ENCODE results near the gene IWS1. TPM values are rescaled to one million over a fixed set of nuclear protein-coding genes. Genes with fewer than 3 reads are reported as not detected.

IWS1 gene
- total RNA-seq, 1 donor, result 36.6 TPM

- H3K4me3 ChIP-seq (ENCODE audit: insufficient read depth, low read length), result no peak overlapping the region
- H3K27me3 ChIP-seq (ENCODE audit: insufficient read depth, low read length), result no peaks in the 10 kb centered on the region
- no peak for TF ChIP-seq CTCF (IDR thresholded peaks at IDR 0.05; ENCODE audit: extremely low read depth, low read depth, low read length)
- H4K20me1 ChIP-seq (ENCODE audit: insufficient read depth, low read length), result peaks cover 5% of the 10 kb centered on the region
- H3K4me1 ChIP-seq (ENCODE audit: insufficient read depth, low read length), result peaks cover 38% of the 10 kb centered on the region
- peaks cover 27% of the 10 kb centered on the region for H3K36me3 ChIP-seq (ENCODE audit: insufficient read depth, low read length)
- peak overlapping the region; percentile 88 for H3K27ac ChIP-seq (ENCODE audit: low read depth, low read length)
- no peak for DNase-seq (ENCODE audit: insufficient read length, low spot score, missing footprints)
- H2AFZ ChIP-seq (ENCODE audit: low read length), result no peak overlapping the region
- H3K4me2 ChIP-seq (ENCODE audit: insufficient read depth, low read length), result peak overlapping the region; percentile 38
- H3K79me2 ChIP-seq (ENCODE audit: insufficient read depth, low read length), result peaks cover 81% of the 10 kb centered on the region
- no peaks in the 10 kb centered on the region for H3K9me3 ChIP-seq (ENCODE audit: low read depth, low read length)
Measured at GRCh38 chr2:127508023-127508630, 18.2 kb downstream of the IWS1 start.

- Histone ChIP-seq H3K27me3 (ENCODE audit: insufficient read depth, low read length) (no peaks in the 10 kb centered on the region), H3K4me2 (ENCODE audit: insufficient read depth, low read length) (no peak overlapping the region), H4K20me1 (ENCODE audit: insufficient read depth, low read length) (peaks cover 5% of the 10 kb centered on the region), H3K79me2 (ENCODE audit: insufficient read depth, low read length) (peaks cover 68% of the 10 kb centered on the region), H2AFZ (ENCODE audit: low read length) (no peak overlapping the region), H3K4me1 (ENCODE audit: insufficient read depth, low read length) (peaks cover 38% of the 10 kb centered on the region), H3K9me3 (ENCODE audit: low read depth, low read length) (no peaks in the 10 kb centered on the region), H3K36me3 (ENCODE audit: insufficient read depth, low read length) (peaks cover 39% of the 10 kb centered on the region), H3K4me3 (ENCODE audit: insufficient read depth, low read length) (no peak overlapping the region), H3K27ac (ENCODE audit: low read depth, low read length) (peak overlapping the region; percentile 88)
- no peak for TF ChIP-seq CTCF (IDR thresholded peaks at IDR 0.05; ENCODE audit: extremely low read depth, low read depth, low read length)
- no peak for DNase-seq (ENCODE audit: insufficient read length, low spot score, missing footprints)
Measured at GRCh38 chr2:127506510-127506909, 19.8 kb downstream of the IWS1 start.

- Histone ChIP-seq H3K36me3 (ENCODE audit: insufficient read depth, low read length) (peaks cover 55% of the 10 kb centered on the region), H3K4me2 (ENCODE audit: insufficient read depth, low read length) (peak overlapping the region; percentile 6), H3K9me3 (ENCODE audit: low read depth, low read length) (no peaks in the 10 kb centered on the region), H2AFZ (ENCODE audit: low read length) (peak overlapping the region; percentile 25), H4K20me1 (ENCODE audit: insufficient read depth, low read length) (peaks cover 5% of the 10 kb centered on the region), H3K4me3 (ENCODE audit: insufficient read depth, low read length) (no peak overlapping the region), H3K4me1 (ENCODE audit: insufficient read depth, low read length) (peaks cover 38% of the 10 kb centered on the region), H3K27me3 (ENCODE audit: insufficient read depth, low read length) (no peaks in the 10 kb centered on the region), H3K27ac (ENCODE audit: low read depth, low read length) (peak overlapping the region; percentile 75), H3K79me2 (ENCODE audit: insufficient read depth, low read length) (peaks cover 51% of the 10 kb centered on the region)
- no peak for TF ChIP-seq CTCF (IDR thresholded peaks at IDR 0.05; ENCODE audit: extremely low read depth, low read depth, low read length)
- peak; percentile 41 for DNase-seq (ENCODE audit: insufficient read length, low spot score, missing footprints)
Measured at GRCh38 chr2:127504552-127505430, 21.5 kb downstream of the IWS1 start.

GRCh38 chr2:127503491-127503890 lies 22.8 kb downstream of the IWS1 start:
- no peaks in the 10 kb centered on the region for H3K27me3 ChIP-seq (ENCODE audit: insufficient read depth, low read length)
- H2AFZ ChIP-seq (ENCODE audit: low read length), result no peak overlapping the region
- peaks cover 45% of the 10 kb centered on the region for H3K79me2 ChIP-seq (ENCODE audit: insufficient read depth, low read length)
- TF ChIP-seq CTCF (IDR thresholded peaks at IDR 0.05; ENCODE audit: extremely low read depth, low read depth, low read length), result no peak
- H3K4me2 ChIP-seq (ENCODE audit: insufficient read depth, low read length), result no peak overlapping the region
- H3K36me3 ChIP-seq (ENCODE audit: insufficient read depth, low read length), result peaks cover 65% of the 10 kb centered on the region
- H3K4me1 ChIP-seq (ENCODE audit: insufficient read depth, low read length), result peaks cover 32% of the 10 kb centered on the region
- no peak overlapping the region for H3K27ac ChIP-seq (ENCODE audit: low read depth, low read length)
- no peaks in the 10 kb centered on the region for H3K9me3 ChIP-seq (ENCODE audit: low read depth, low read length)
- H3K4me3 ChIP-seq (ENCODE audit: insufficient read depth, low read length), result no peak overlapping the region
- no peak for DNase-seq (ENCODE audit: insufficient read length, low spot score, missing footprints)
- peaks cover 5% of the 10 kb centered on the region for H4K20me1 ChIP-seq (ENCODE audit: insufficient read depth, low read length)
